Measurements from ENCODE around the gene PPP1R15B. TPM values are rescaled to one million over a fixed set of nuclear protein-coding genes. Genes with fewer than 3 reads are reported as not detected.
A peak's percentile ranks its signal among the peaks of the same experiment; 100 is the strongest.

PPP1R15B gene
- total RNA-seq, 1 donor from 2014 or later, result 30.3 TPM

DNA sequence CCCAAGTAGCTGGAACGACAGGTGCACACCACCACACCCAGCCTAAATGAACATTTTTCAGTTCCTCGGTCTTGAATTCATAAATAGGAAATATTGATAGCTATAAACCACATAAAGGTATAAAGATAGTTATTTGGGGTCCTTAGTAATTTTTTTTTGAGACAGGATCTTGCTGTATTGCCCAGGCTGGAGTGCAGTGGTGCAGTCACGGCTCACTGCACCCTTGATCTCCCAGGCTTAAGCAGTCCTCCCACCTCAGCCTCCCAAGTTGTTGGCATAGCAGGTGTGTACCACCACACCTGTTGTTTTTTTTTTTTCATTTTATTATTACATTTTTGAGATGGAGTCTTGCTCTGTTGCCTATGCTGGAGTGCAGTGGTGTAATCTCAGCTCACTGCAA is 3.7 kb upstream of the PPP1R15B start:
- Histone ChIP-seq H3K4me1 (ENCODE audit: control insufficient read depth in 3 of 3, insufficient read depth in 3 of 3, low read length in 3 of 3) (peaks cover 8 to 15% (median 11%) of the 10 kb centered on the region in 3 donors), H3K27ac (ENCODE audit: low read depth, low read length) (no peak overlapping the region), H3K9me3 (ENCODE audit: control insufficient read depth in 3 of 3, low read length in 3 of 3) (no peaks in the 10 kb centered on the region), H3K9ac (ENCODE audit: low read depth in 1 of 3, low read length in 3 of 3) (no peak overlapping the region), H3K36me3 (ENCODE audit: control insufficient read depth in 3 of 3, insufficient read depth in 3 of 3, low read length in 3 of 3) (no peaks in the 10 kb centered on the region), H3K4me3 (ENCODE audit: low read length in 3 of 3) (no peak overlapping the region), H3K27me3 (ENCODE audit: control insufficient read depth in 3 of 3, insufficient read depth in 3 of 3, low read length in 3 of 3) (no peaks in the 10 kb centered on the region)

DNA sequence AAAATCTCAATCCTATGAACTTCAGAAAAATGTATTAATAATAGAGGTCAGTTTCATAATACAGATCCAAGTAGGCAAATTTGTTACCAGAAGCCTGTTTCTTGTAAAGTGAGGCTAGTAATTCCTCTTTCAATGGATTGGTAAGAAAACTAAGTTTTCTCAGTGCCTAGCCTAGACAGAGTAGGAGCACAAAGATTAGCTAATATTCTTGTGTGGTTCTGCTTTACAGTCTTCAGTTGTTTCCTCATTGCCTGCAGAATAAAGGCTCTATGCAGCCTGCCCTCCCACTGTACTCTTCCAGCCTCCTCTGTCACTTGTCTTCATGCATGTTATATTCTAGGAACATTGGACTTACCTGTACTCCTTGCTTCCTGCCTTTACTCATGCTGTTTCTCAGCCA is 2.4 kb upstream of the PPP1R15B start:
- no peaks in the 10 kb centered on the region for H3K27me3 ChIP-seq (ENCODE audit: control insufficient read depth in 3 of 3, insufficient read depth in 3 of 3, low read length in 3 of 3)
- H3K4me1 ChIP-seq (ENCODE audit: control insufficient read depth in 3 of 3, insufficient read depth in 3 of 3, low read length in 3 of 3), result peaks cover 10 to 20% (median 16%) of the 10 kb centered on the region in 3 donors
- no peaks in the 10 kb centered on the region for H3K9me3 ChIP-seq (ENCODE audit: control insufficient read depth in 3 of 3, low read length in 3 of 3)
- no peak overlapping the region for H3K4me3 ChIP-seq (ENCODE audit: low read length in 3 of 3)
- H3K36me3 ChIP-seq (ENCODE audit: control insufficient read depth in 3 of 3, insufficient read depth in 3 of 3, low read length in 3 of 3), result no peaks in the 10 kb centered on the region
- no peak overlapping the region for H3K27ac ChIP-seq (ENCODE audit: low read depth, low read length)
- H3K9ac ChIP-seq (ENCODE audit: low read depth in 1 of 3, low read length in 3 of 3), result no peak overlapping the region

DNA sequence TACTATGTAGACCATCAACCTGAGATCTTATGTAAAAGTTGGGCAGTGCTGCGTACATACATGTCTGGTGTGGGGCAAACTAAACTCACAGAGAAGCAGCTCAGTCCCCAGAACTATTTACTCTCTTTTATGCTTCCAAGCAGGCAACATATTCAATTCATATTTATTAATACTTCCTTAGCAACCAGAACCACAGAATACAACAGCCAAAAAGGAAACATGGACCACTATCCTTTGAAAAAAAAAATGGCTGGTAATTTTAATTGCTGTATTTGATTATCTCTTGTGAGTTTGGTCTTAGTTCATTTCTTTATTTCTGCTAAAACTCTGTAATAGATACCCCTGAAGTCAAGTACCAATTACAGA is 1.5 kb upstream of the PPP1R15B start:
- Histone ChIP-seq H3K36me3 (ENCODE audit: control insufficient read depth in 3 of 3, insufficient read depth in 3 of 3, low read length in 3 of 3) (no peaks in the 10 kb centered on the region), H3K9me3 (ENCODE audit: control insufficient read depth in 3 of 3, low read length in 3 of 3) (no peaks in the 10 kb centered on the region), H3K4me1 (ENCODE audit: control insufficient read depth in 3 of 3, insufficient read depth in 3 of 3, low read length in 3 of 3) (peaks cover 10 to 19% (median 13%) of the 10 kb centered on the region in 3 donors), H3K9ac (ENCODE audit: low read depth in 1 of 3, low read length in 3 of 3) (no peak overlapping the region), H3K27ac (ENCODE audit: low read depth, low read length) (peak overlapping the region; percentile 8), H3K4me3 (ENCODE audit: low read length in 3 of 3) (no peak overlapping the region), H3K27me3 (ENCODE audit: control insufficient read depth in 3 of 3, insufficient read depth in 3 of 3, low read length in 3 of 3) (no peaks in the 10 kb centered on the region)

DNA sequence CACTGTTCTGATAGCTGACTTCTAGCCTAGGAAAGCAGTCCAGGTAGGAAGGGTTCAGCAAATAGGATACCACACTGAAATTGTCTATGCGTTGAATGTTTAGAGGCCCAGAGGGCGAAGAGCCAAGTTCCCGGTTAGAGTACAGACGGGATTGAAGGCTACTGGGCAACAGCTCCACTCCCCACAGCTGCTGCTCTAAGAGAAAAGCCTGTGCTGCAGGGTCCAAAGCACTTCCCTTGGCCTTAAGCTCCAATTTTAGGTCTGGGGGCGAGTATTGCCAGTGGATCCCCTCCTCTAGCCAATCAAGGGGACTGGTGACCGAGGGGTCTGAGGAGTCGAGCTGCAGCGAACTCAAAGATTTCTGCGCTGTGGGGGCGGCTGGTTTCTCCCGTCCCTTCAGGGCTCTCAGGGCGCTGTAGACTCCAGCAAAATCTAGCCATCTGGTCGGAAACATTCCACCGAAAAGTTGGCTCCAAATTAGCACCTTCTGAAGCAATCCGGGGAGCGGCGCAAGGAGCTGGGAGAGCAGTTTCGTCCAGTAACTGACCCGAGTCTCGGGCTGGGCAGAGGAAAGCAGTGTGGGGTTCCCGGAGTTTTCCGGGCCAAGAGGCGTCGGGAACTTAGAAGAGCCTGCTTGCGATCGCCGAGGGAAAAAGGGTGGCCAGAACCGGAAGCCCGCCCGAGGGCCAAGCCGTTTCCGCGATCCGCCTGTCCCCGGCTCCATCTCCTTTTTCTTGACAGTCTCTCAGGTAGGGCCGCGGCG is 748 bp downstream of the PPP1R15B start:
- peak overlapping the region; percentile 97 to 98 (median 97) for H3K9ac ChIP-seq (ENCODE audit: low read depth in 1 of 3, low read length in 3 of 3)
- H3K9me3 ChIP-seq (ENCODE audit: control insufficient read depth in 3 of 3, low read length in 3 of 3), result no peaks in the 10 kb centered on the region
- peak overlapping the region; percentile 90 to 98 (median 91) for H3K4me3 ChIP-seq (ENCODE audit: low read length in 3 of 3)
- H3K36me3 ChIP-seq (ENCODE audit: control insufficient read depth in 3 of 3, insufficient read depth in 3 of 3, low read length in 3 of 3), result peaks cover 0 to 1% (median 0%) of the 10 kb centered on the region in 3 donors
- H3K4me1 ChIP-seq (ENCODE audit: control insufficient read depth in 3 of 3, insufficient read depth in 3 of 3, low read length in 3 of 3), result peaks cover 5 to 23% (median 16%) of the 10 kb centered on the region in 3 donors
- peak overlapping the region; percentile 100 for H3K27ac ChIP-seq (ENCODE audit: low read depth, low read length)
- H3K27me3 ChIP-seq (ENCODE audit: control insufficient read depth in 3 of 3, insufficient read depth in 3 of 3, low read length in 3 of 3), result no peaks in the 10 kb centered on the region

DNA sequence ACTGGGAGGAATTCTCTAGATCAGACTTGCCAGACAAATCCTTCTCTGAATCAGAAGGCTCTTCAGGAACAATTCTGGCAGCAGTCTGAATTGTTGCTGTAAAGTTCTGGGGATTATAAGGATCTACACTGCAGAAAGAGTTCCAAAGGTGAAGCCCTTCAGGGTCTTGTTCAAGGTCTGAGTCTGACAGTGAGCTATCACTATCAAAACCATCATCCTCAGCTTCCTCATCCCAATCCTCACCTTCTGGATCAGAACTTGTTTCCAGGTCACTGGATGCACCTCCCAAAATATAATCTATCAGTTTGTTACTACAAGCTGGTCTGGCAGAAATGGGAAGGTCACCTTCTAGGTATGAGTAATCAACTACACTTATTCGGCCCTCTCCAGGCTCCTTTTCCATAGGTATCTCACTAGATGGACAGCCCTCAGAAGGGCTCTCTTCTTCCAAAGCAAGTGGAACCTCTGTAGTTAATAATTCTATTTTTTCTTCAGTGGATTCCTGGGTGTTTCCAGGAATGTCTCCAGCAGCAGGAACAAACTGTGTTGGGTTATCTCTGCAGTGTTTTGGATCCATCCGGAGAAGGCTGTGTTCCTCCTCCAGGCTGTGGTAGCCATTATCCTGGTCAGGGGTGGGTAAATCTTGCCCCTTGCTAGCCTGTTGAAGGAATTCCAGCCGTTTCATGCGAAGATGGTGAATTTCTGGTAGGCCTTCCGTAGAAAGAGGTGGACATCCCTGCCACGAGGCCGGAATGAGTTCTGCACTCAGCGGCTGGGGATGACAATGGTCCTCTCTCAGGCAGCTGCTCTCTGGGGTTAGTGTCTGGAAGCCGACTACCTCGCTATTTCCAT is 1.6 kb downstream of the PPP1R15B start:
- peak overlapping the region; percentile 100 for H3K27ac ChIP-seq (ENCODE audit: low read depth, low read length)

DNA sequence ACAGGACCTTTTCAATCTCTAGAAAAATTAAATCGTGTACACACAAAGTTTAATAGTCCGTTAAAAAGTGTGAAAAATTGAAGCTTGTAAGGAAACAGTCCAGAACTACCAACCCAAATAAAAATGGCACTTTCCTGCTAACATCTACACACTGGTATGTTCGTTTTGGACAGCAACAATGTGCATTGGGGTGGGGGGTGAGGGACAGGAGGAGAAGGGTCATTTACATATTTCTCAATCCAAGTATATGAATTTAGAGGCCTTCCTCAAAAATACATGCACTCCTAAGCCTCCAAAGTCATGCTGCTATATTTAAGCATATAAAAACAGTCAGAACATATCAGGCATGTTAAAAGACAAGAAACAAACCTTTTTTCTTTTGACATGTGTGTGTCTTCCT is 2.5 kb downstream of the PPP1R15B start:
- peaks cover 7 to 26% (median 17%) of the 10 kb centered on the region in 3 donors for H3K4me1 ChIP-seq (ENCODE audit: control insufficient read depth in 3 of 3, insufficient read depth in 3 of 3, low read length in 3 of 3)
- H3K36me3 ChIP-seq (ENCODE audit: control insufficient read depth in 3 of 3, insufficient read depth in 3 of 3, low read length in 3 of 3), result peaks cover 2 to 10% (median 10%) of the 10 kb centered on the region in 3 donors
- no peaks in the 10 kb centered on the region for H3K27me3 ChIP-seq (ENCODE audit: control insufficient read depth in 3 of 3, insufficient read depth in 3 of 3, low read length in 3 of 3)
- no peaks in the 10 kb centered on the region for H3K9me3 ChIP-seq (ENCODE audit: control insufficient read depth in 3 of 3, low read length in 3 of 3)
- H3K9ac ChIP-seq (ENCODE audit: low read depth in 1 of 3, low read length in 3 of 3), result peak overlapping the region; percentile 97 to 98 (median 97)
- H3K27ac ChIP-seq (ENCODE audit: low read depth, low read length), result peak overlapping the region; percentile 100
- H3K4me3 ChIP-seq (ENCODE audit: low read length in 3 of 3), result peak overlapping the region; percentile 90 to 98 (median 91)

More for the DNA sequence above, 1.6 kb downstream of the PPP1R15B start:
- Histone ChIP-seq H3K4me1 (ENCODE audit: control insufficient read depth in 3 of 3, insufficient read depth in 3 of 3, low read length in 3 of 3) (peaks cover 7 to 26% (median 17%) of the 10 kb centered on the region in 3 donors), H3K9ac (ENCODE audit: low read depth in 1 of 3, low read length in 3 of 3) (peak overlapping the region; percentile 97 to 98 (median 97)), H3K27me3 (ENCODE audit: control insufficient read depth in 3 of 3, insufficient read depth in 3 of 3, low read length in 3 of 3) (no peaks in the 10 kb centered on the region), H3K36me3 (ENCODE audit: control insufficient read depth in 3 of 3, insufficient read depth in 3 of 3, low read length in 3 of 3) (peaks cover 0 to 7% (median 4%) of the 10 kb centered on the region in 3 donors), H3K4me3 (ENCODE audit: low read length in 3 of 3) (peak overlapping the region; percentile 90 to 98 (median 91)), H3K9me3 (ENCODE audit: control insufficient read depth in 3 of 3, low read length in 3 of 3) (no peaks in the 10 kb centered on the region)

DNA sequence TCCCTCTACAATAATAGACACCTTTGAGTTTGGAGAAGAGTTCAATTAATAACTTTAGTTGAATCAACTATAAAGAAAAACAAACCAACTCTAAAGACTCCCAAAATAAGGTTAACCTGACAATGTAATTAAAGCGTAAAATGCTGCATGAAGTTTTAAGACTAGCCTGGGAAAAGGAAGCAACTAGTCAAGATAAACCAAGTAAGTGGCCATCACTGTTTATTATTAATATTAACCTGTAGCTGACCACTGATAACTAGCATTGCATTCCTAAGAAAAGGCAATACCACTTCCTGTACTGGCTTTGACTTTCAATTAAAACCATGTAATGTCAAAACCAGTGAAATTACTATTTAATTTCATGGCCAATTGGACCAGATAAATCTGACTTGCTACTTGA is 3.0 kb downstream of the PPP1R15B start:
- no peaks in the 10 kb centered on the region for H3K27me3 ChIP-seq (ENCODE audit: control insufficient read depth in 3 of 3, insufficient read depth in 3 of 3, low read length in 3 of 3)
- peak overlapping the region; percentile 90 to 98 (median 91) for H3K4me3 ChIP-seq (ENCODE audit: low read length in 3 of 3)
- H3K4me1 ChIP-seq (ENCODE audit: control insufficient read depth in 3 of 3, insufficient read depth in 3 of 3, low read length in 3 of 3), result peaks cover 7 to 26% (median 17%) of the 10 kb centered on the region in 3 donors
- H3K27ac ChIP-seq (ENCODE audit: low read depth, low read length), result peak overlapping the region; percentile 33
- peak overlapping the region; percentile 97 to 98 (median 97) for H3K9ac ChIP-seq (ENCODE audit: low read depth in 1 of 3, low read length in 3 of 3)
- H3K36me3 ChIP-seq (ENCODE audit: control insufficient read depth in 3 of 3, insufficient read depth in 3 of 3, low read length in 3 of 3), result peaks cover 2 to 15% (median 14%) of the 10 kb centered on the region in 3 donors
- H3K9me3 ChIP-seq (ENCODE audit: control insufficient read depth in 3 of 3, low read length in 3 of 3), result no peaks in the 10 kb centered on the region

DNA sequence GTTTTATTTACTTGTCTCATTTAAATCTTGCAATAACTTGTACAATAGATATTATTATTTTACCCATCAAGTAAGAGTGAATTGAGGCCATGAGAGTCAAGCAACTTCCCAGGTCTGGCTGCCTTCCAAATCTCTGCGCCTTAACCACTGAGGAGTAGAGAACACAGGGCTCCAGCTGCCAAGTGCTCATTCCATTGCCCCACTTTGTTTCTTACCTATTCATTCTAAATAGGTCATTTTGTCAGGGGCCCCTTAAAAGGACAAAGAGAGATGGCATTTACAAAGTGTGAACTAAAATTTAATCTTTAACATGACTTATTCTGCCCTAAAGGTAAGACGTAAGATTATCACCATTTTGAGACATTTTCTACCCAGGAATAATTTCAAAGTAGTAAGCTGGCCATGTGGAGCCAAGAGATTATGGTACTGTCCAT is 3.5 kb downstream of the PPP1R15B start:
- no peaks in the 10 kb centered on the region for H3K27me3 ChIP-seq (ENCODE audit: control insufficient read depth in 3 of 3, insufficient read depth in 3 of 3, low read length in 3 of 3)
- peak overlapping the region; percentile 33 for H3K27ac ChIP-seq (ENCODE audit: low read depth, low read length)
- H3K9me3 ChIP-seq (ENCODE audit: control insufficient read depth in 3 of 3, low read length in 3 of 3), result no peaks in the 10 kb centered on the region
- peaks cover 2 to 15% (median 15%) of the 10 kb centered on the region in 3 donors for H3K36me3 ChIP-seq (ENCODE audit: control insufficient read depth in 3 of 3, insufficient read depth in 3 of 3, low read length in 3 of 3)
- peaks cover 7 to 26% (median 17%) of the 10 kb centered on the region in 3 donors for H3K4me1 ChIP-seq (ENCODE audit: control insufficient read depth in 3 of 3, insufficient read depth in 3 of 3, low read length in 3 of 3)
- H3K9ac ChIP-seq (ENCODE audit: low read depth in 1 of 3, low read length in 3 of 3), result peak overlapping the region; percentile 97 to 98 (median 97)
- H3K4me3 ChIP-seq (ENCODE audit: low read length in 3 of 3), result peak overlapping the region; percentile 90 to 98 (median 91)

DNA sequence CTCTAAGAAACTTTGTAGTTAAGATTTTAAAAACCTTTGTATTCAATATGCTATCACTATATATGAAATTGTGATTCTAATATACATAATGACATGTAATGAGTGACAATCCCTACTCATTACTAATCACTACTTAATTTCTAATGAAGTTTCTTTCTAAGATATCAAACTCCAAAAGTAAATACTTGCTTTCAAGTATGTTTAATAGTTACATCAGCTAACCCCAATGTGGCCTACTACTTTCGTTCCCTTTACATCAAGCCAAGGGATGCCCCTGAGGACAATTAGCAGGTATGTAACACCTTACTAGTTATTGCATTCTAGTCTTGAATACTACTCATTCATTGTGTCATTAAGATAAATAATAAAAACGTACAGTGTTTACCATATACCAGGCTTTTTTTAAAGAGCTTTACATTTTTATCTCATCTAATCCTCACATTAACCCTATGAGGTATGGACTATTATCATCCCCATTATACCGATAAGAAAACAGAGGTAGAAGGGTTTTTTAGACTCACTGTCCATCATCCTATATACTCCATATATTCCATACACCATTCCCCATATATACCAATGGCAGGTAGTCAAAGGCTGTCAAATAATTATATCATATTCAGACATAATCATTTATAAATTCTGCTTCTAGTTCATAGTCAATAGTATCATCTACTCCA is 4.2 kb downstream of the PPP1R15B start:
- H3K4me3 ChIP-seq (ENCODE audit: low read length in 3 of 3), result peak overlapping the region; percentile 90 to 98 (median 91)
- H3K27me3 ChIP-seq (ENCODE audit: control insufficient read depth in 3 of 3, insufficient read depth in 3 of 3, low read length in 3 of 3), result no peaks in the 10 kb centered on the region
- H3K9me3 ChIP-seq (ENCODE audit: control insufficient read depth in 3 of 3, low read length in 3 of 3), result no peaks in the 10 kb centered on the region
- peak overlapping the region; percentile 97 to 98 (median 97) for H3K9ac ChIP-seq (ENCODE audit: low read depth in 1 of 3, low read length in 3 of 3)
- H3K4me1 ChIP-seq (ENCODE audit: control insufficient read depth in 3 of 3, insufficient read depth in 3 of 3, low read length in 3 of 3), result peaks cover 7 to 26% (median 17%) of the 10 kb centered on the region in 3 donors
- H3K27ac ChIP-seq (ENCODE audit: low read depth, low read length), result no peak overlapping the region
- peaks cover 2 to 15% (median 15%) of the 10 kb centered on the region in 3 donors for H3K36me3 ChIP-seq (ENCODE audit: control insufficient read depth in 3 of 3, insufficient read depth in 3 of 3, low read length in 3 of 3)
